Common myeloid progenitor, CD34-positive (primary cell): ENCODE results near the gene CTSZ.

Experiments
- CTCF ChIA-PET: fragments of 350-600 bp; sonication (Branson Sonifier 250); formaldehyde crosslinking; loops from one replicate; lab custom pipeline; 2021; ENCODE audit warnings: antibody characterized with exemption; lab: Charles Lee
- POLR2A ChIA-PET: fragments of 350-600 bp; sonication (Branson Sonifier 250); formaldehyde crosslinking; loops from one replicate; lab custom pipeline; 2021; ENCODE audit warnings: antibody characterized with exemption; lab: Charles Lee
- DNase-seq, 3 donors: peaks; one replicate each; pipeline versions ENCODE4 v3.0.0 to v3.0.0-alpha.2; 2013
- H3K27ac ChIP-seq, 2 experiments: 1 replicate in 1 of 2; 2 replicates in 1 of 2; pipeline ENCODE4 v1.7.0; 2013; ENCODE audit warnings: inconsistent platforms in 2 of 2, low read length in 2 of 2, mild to moderate bottlenecking in 2 of 2, low read depth in 1 of 2, moderate library complexity in 1 of 2; ENCODE audit not compliant: severe bottlenecking in 2 of 2, insufficient read depth in 1 of 2, poor library complexity in 1 of 2
- H3K27me3 ChIP-seq, 5 experiments: replicated peaks in 2 of 5; 1 replicate in 3 of 5; 2 replicates in 2 of 5; pipeline versions ENCODE4 v1.6.1 to v1.7.0; 2013; ENCODE audit warnings: low read length in 4 of 5, mild to moderate bottlenecking in 2 of 5, moderate library complexity in 2 of 5, inconsistent platforms in 1 of 5; ENCODE audit not compliant: insufficient read depth in 5 of 5, control insufficient read depth in 4 of 5
- H3K36me3 ChIP-seq, 4 experiments: 1 replicate in 2 of 4; 2 replicates in 2 of 4; pipeline versions ENCODE4 v1.6.1 to v1.7.0; 2013; ENCODE audit warnings: low read length in 3 of 4, control low read depth in 1 of 4, mild to moderate bottlenecking in 1 of 4; ENCODE audit not compliant: control insufficient read depth in 4 of 4, insufficient read depth in 4 of 4
- H3K4me1 ChIP-seq, 4 experiments: 1 replicate in 3 of 4; 2 replicates in 1 of 4; pipeline versions ENCODE4 v1.6.1 to v1.7.1; 2013; ENCODE audit warnings: low read length in 3 of 4, mild to moderate bottlenecking in 3 of 4, control low read depth in 1 of 4, inconsistent platforms in 1 of 4, moderate library complexity in 1 of 4; ENCODE audit not compliant: control insufficient read depth in 4 of 4, insufficient read depth in 4 of 4; ENCODE audit errors: control extremely low read depth in 1 of 4
- H3K4me3 ChIP-seq, 7 experiments: 1 replicate in 4 of 7; 2 replicates in 3 of 7; pipeline versions ENCODE4 v1.5.1 to v1.7.0; 2013; ENCODE audit warnings: mild to moderate bottlenecking in 7 of 7, low read length in 6 of 7, moderate library complexity in 6 of 7, inconsistent platforms in 2 of 7, low read depth in 2 of 7, control low read depth in 1 of 7; ENCODE audit not compliant: insufficient read depth in 4 of 7, control insufficient read depth in 1 of 7; ENCODE audit errors: extremely low read depth in 1 of 7
- H3K9me3 ChIP-seq, 5 experiments: 1 replicate in 4 of 5; 2 replicates in 1 of 5; pipeline versions ENCODE4 v1.6.1 to v1.7.1; 2013; ENCODE audit warnings: low read length in 4 of 5, mild to moderate bottlenecking in 2 of 5, inconsistent platforms in 1 of 5, low read depth in 1 of 5, moderate library complexity in 1 of 5; ENCODE audit not compliant: control insufficient read depth in 4 of 5, insufficient read depth in 2 of 5; ENCODE audit errors: control extremely low read depth in 1 of 5
- WGBS: methylation state at CpG from one replicate; pipeline ENCODE4 v1.1.5; 2013; ENCODE audit not compliant: insufficient coverage; 5-methylcytosine and 5-hydroxymethylcytosine counted together

The CTSZ gene

GRCh38 chr20:59020938-59021551 lies 14.0 kb upstream of the CTSZ start:
- POLR2A ChIA-PET, result no interaction called here

GRCh38 chr20:59019217-59019616 lies 12.2 kb upstream of the CTSZ start, which contains the start of gene TUBB1:
TSS of gene TUBB1 (plus strand) at chr20:59019429. CDS start at chr20:59019523, 94 bp downstream.
- Histone ChIP-seq H3K9me3 (no peaks in the 10 kb centered on the region), H3K27me3 (no peaks in the 10 kb centered on the region), H3K36me3 (peaks cover 0 to 16% (median 14%) of the 10 kb centered on the region in 4 experiments), H3K4me1 (peaks cover 9 to 60% (median 49%) of the 10 kb centered on the region in 4 experiments), H3K27ac (peak within 1 kb of the TSS in 1 of 2 experiments; percentile 71), H3K4me3 (peak within 1 kb of the TSS in 1 of 7 experiments; percentile 3)
- DNase-seq, result no peak
- WGBS, result 73% methylated on average over 5 of the region's 5 CpGs
- ChIA-PET POLR2A (no interaction called here), CTCF (interaction anchor here (0.7 to 1.7 kb wide), 6 partner anchors 9 to 22 kb away, joined by 3 to 4 read pairs (median 3); partner anchors contain the start of gene ATP5F1E)

More at GRCh38 chr20:59020938-59021551, 14.0 kb upstream of the CTSZ start:
- CTCF ChIA-PET, result interaction anchor here (0.7 kb wide), 1 partner anchor 54 kb away, joined by 3 read pairs; no protein-coding TSS in a partner anchor
- H3K27me3 ChIP-seq, result no peaks in the 10 kb centered on the region
- peak overlapping the region in 1 of 2 experiments; percentile 71 for H3K27ac ChIP-seq
- DNase-seq, result peak; percentile 56 to 78 (median 62)
- H3K36me3 ChIP-seq, result peaks cover 9 to 33% (median 30%) of the 10 kb centered on the region in 4 experiments
- H3K4me3 ChIP-seq, result peak overlapping the region in 1 of 7 experiments; percentile 39
- H3K4me1 ChIP-seq, result peaks cover 9 to 42% (median 32%) of the 10 kb centered on the region in 4 experiments
- WGBS, result no CpG with 5 or more reads among the region's 5 CpGs
- no peaks in the 10 kb centered on the region for H3K9me3 ChIP-seq

GRCh38 chr20:59018817-59019216 lies 11.8 kb upstream of the CTSZ start:
- Histone ChIP-seq H3K9me3 (no peaks in the 10 kb centered on the region), H3K4me3 (peak overlapping the region in 1 of 7 experiments; percentile 3), H3K36me3 (peaks cover 0 to 12% (median 11%) of the 10 kb centered on the region in 4 experiments), H3K27me3 (no peaks in the 10 kb centered on the region), H3K27ac (peak overlapping the region in 1 of 2 experiments; percentile 11), H3K4me1 (peaks cover 11 to 64% (median 52%) of the 10 kb centered on the region in 4 experiments)
- ChIA-PET CTCF (interaction anchor here (0.7 to 1.7 kb wide), 6 partner anchors 9 to 22 kb away, joined by 3 to 4 read pairs (median 3); partner anchors contain the start of gene ATP5F1E), POLR2A (interaction anchor here (0.7 kb wide), 1 partner anchor 20 kb away, joined by 4 read pairs; no protein-coding TSS in a partner anchor)
- 86% methylated on average over 8 of the region's 10 CpGs for WGBS
- DNase-seq, result no peak

- Histone ChIP-seq H3K4me3 (no peak overlapping the region), H3K4me1 (peaks cover 11 to 66% (median 54%) of the 10 kb centered on the region in 4 experiments), H3K27ac (peak overlapping the region in 1 of 2 experiments; percentile 60), H3K27me3 (no peaks in the 10 kb centered on the region), H3K9me3 (no peaks in the 10 kb centered on the region), H3K36me3 (peaks cover 0 to 3% (median 1%) of the 10 kb centered on the region in 4 experiments)
- ChIA-PET POLR2A (interaction anchor here (1.1 to 1.4 kb wide), 2 partner anchors 13 to 14 kb away, joined by 3 to 4 read pairs; partner anchors contain the start of gene ATP5F1E), CTCF (interaction anchor here (0.8 to 3.2 kb wide), 3 partner anchors 8 to 14 kb away, joined by 3 to 12 read pairs (median 4); partner anchors contain the start of gene ATP5F1E)
- no peak for DNase-seq
- WGBS, result 91% methylated on average over 13 of the region's 16 CpGs
Measured at GRCh38 chr20:59017493-59018231, 10.6 kb upstream of the CTSZ start.

- ChIA-PET CTCF (interaction anchor here (3.2 kb wide), 1 partner anchor 15 kb away, joined by 12 read pairs; the partner anchor contains the start of gene ATP5F1E), POLR2A (interaction anchor here (1.1 to 1.4 kb wide), 2 partner anchors 12 to 15 kb away, joined by 3 to 4 read pairs; partner anchors contain the start of gene ATP5F1E)
- H3K9me3 ChIP-seq, result no peaks in the 10 kb centered on the region
- H3K27me3 ChIP-seq, result no peaks in the 10 kb centered on the region
- H3K4me1 ChIP-seq, result peaks cover 11 to 66% (median 55%) of the 10 kb centered on the region in 4 experiments
- DNase-seq, result peak; percentile 51 to 90 (median 84)
- H3K4me3 ChIP-seq, result peak overlapping the region in 4 of 7 experiments; percentile 17 to 62 (median 44)
- H3K36me3 ChIP-seq, result no peaks in the 10 kb centered on the region
- peak overlapping the region in 1 of 2 experiments; percentile 60 for H3K27ac ChIP-seq
- 0% methylated on average over 3 of the region's 4 CpGs for WGBS
Measured at GRCh38 chr20:59016795-59017492, 9.9 kb upstream of the CTSZ start.
